HEK293 (cell line): ENCODE results near the gene ZNF709.
A peak's percentile ranks its signal among the peaks of the same experiment; 100 is the strongest.

Experiments used
- CTCF ChIP-seq: fragments of 450-650 bp; formaldehyde crosslinking; IDR thresholded peaks from 2 replicates; pipeline ENCODE4 v1.5.1; 2016; ENCODE audit warnings: missing biosample characterization, missing genetic modification characterization
- HIC1 ChIP-seq: fragments of 450-650 bp; formaldehyde crosslinking; IDR thresholded peaks from 2 replicates; pipeline ENCODE4 v1.5.1; 2016; ENCODE audit warnings: missing biosample characterization, missing genetic modification characterization
- KLF8 ChIP-seq: fragments of 450-650 bp; formaldehyde crosslinking; IDR thresholded peaks from 2 replicates; pipeline ENCODE4 v1.5.1; 2016; ENCODE audit warnings: missing biosample characterization, missing genetic modification characterization
- SALL2 ChIP-seq: fragments of 450-650 bp; formaldehyde crosslinking; IDR thresholded peaks from 2 replicates; pipeline ENCODE4 v1.5.0; 2017; ENCODE audit warnings: missing biosample characterization, mild to moderate bottlenecking, missing genetic modification characterization, borderline replicate concordance
- TCF7L2 ChIP-seq: IDR thresholded peaks from 2 replicates; pipeline ENCODE4 v1.6.1; 2011; ENCODE audit warnings: low read depth, mild to moderate bottlenecking, inconsistent platforms, low read length, moderate library complexity, borderline replicate concordance
- YY1 ChIP-seq: fragments of 450-650 bp; formaldehyde crosslinking; IDR thresholded peaks from 2 replicates; pipeline ENCODE4 v1.5.1; 2018; ENCODE audit warnings: missing biosample characterization, missing genetic modification characterization
- ZBTB21 ChIP-seq: fragments of 450-650 bp; formaldehyde crosslinking; IDR thresholded peaks from 2 replicates; pipeline ENCODE4 v1.5.1; 2017; ENCODE audit warnings: missing biosample characterization, missing genetic modification characterization
- ZNF140 ChIP-seq: fragments of 450-650 bp; formaldehyde crosslinking; IDR thresholded peaks from 2 replicates; pipeline ENCODE4 v1.5.1; 2016; ENCODE audit warnings: missing biosample characterization, missing genetic modification characterization
- ZNF274 ChIP-seq, 2 experiments: fragments of 200-500 bp in 1 of 2; fragments of 450-650 bp in 1 of 2; sonication (Bioruptor generic) in 1 of 2; formaldehyde crosslinking in 1 of 2; IDR thresholded peaks; 2 replicates each; pipeline versions ENCODE4 v1.5.1 to v1.6.1; 2014 to 2016; ENCODE audit warnings: borderline replicate concordance in 1 of 2, inconsistent platforms in 1 of 2, low read length in 1 of 2, missing biosample characterization in 1 of 2, missing genetic modification characterization in 1 of 2
- ZNF280D ChIP-seq: fragments of 450-650 bp; formaldehyde crosslinking; IDR thresholded peaks from 2 replicates; pipeline ENCODE4 v1.5.1; 2016; ENCODE audit warnings: missing biosample characterization, missing genetic modification characterization
- ZNF302 ChIP-seq: fragments of 450-650 bp; formaldehyde crosslinking; IDR thresholded peaks from 2 replicates; pipeline ENCODE4 v1.5.1; 2016; ENCODE audit warnings: missing biosample characterization, missing genetic modification characterization, low read depth
- ZNF488 ChIP-seq: fragments of 450-650 bp; formaldehyde crosslinking; IDR thresholded peaks from 2 replicates; pipeline ENCODE4 v1.5.1; 2016; ENCODE audit warnings: missing biosample characterization, missing genetic modification characterization
- ZNF530 ChIP-seq: fragments of 450-650 bp; formaldehyde crosslinking; IDR thresholded peaks from 2 replicates; pipeline ENCODE4 v1.5.1; 2016; ENCODE audit warnings: low read depth, missing biosample characterization, missing genetic modification characterization
- ZNF621 ChIP-seq: fragments of 450-650 bp; formaldehyde crosslinking; IDR thresholded peaks from 2 replicates; pipeline ENCODE4 v1.5.1; 2017; ENCODE audit warnings: missing biosample characterization, missing genetic modification characterization

DNA sequence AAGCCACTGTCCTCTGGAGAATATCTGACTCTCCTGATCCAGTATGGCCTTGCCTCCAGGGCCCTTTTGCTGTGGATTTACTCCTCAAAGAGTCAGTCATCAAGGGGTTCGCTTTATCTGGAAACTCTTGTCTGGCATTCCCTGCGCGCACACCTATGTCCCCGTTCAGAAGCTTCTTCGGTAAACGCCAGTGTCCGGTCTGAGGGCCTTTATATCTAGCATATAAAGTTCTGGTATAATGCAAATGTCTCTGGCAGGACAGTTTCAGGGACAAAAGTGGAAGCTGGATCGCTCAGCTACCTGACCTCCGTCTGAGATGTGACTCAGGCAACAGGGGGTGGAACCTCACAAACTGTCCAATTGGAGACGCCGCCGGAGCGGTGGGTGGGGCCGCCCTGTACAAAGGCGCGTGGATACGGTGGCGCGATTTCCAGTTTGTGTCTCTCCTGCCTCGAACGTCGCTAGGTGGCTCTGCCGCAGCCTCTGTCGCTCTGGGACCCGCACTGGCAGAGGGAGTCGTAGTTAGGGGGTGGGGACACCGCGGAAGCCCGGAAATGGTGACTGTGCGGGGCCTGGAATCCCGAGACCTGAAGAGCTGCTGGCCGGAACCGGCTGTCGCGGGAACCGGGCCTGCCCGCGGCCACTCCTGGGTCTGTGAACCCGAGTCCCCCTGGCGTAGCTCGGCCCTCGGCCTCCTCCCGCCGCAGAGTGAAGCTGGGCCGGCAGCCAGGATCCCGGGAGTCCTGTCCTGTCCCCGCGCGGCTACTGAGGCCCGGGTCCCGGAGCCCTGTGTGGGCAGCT, 10.6 kb upstream of the ZNF709 start:
- TF ChIP-seq CTCF (tag by site-specific recombination): peak; percentile 85
- TF ChIP-seq YY1 (tag by site-specific recombination): no peak
- TF ChIP-seq SALL2 (tag by site-specific recombination): no peak
- TF ChIP-seq HIC1 (tag by site-specific recombination): no peak
- TF ChIP-seq ZNF274 (IDR thresholded peaks at IDR 0.05; ENCODE audit: low read length): no peak
- TF ChIP-seq ZNF274 (tag by site-specific recombination; IDR thresholded peaks at IDR 0.05; ENCODE audit: borderline replicate concordance): no peak
- no peak for TF ChIP-seq ZNF488
- 0 out of 2 replicates have a peak, but pooled peaks have one; percentile 29 for TF ChIP-seq ZBTB21 (tag by site-specific recombination)
- no peak for TF ChIP-seq TCF7L2
- no peak for TF ChIP-seq ZNF302 (tag by site-specific recombination)
- TF ChIP-seq ZNF530: no peak
- no peak for TF ChIP-seq ZNF621
- no peak for TF ChIP-seq ZNF140 (tag by site-specific recombination)
- peak; percentile 84 for TF ChIP-seq KLF8 (tag by site-specific recombination)
- TF ChIP-seq ZNF280D: 0 out of 2 replicates have a peak, but pooled peaks have one; percentile 9
